ENCODE measurements around the gene FREM2. TPM values are rescaled to one million over a fixed set of nuclear protein-coding genes. Genes with fewer than 3 reads are reported as not detected.

FREM2 gene, protein sequence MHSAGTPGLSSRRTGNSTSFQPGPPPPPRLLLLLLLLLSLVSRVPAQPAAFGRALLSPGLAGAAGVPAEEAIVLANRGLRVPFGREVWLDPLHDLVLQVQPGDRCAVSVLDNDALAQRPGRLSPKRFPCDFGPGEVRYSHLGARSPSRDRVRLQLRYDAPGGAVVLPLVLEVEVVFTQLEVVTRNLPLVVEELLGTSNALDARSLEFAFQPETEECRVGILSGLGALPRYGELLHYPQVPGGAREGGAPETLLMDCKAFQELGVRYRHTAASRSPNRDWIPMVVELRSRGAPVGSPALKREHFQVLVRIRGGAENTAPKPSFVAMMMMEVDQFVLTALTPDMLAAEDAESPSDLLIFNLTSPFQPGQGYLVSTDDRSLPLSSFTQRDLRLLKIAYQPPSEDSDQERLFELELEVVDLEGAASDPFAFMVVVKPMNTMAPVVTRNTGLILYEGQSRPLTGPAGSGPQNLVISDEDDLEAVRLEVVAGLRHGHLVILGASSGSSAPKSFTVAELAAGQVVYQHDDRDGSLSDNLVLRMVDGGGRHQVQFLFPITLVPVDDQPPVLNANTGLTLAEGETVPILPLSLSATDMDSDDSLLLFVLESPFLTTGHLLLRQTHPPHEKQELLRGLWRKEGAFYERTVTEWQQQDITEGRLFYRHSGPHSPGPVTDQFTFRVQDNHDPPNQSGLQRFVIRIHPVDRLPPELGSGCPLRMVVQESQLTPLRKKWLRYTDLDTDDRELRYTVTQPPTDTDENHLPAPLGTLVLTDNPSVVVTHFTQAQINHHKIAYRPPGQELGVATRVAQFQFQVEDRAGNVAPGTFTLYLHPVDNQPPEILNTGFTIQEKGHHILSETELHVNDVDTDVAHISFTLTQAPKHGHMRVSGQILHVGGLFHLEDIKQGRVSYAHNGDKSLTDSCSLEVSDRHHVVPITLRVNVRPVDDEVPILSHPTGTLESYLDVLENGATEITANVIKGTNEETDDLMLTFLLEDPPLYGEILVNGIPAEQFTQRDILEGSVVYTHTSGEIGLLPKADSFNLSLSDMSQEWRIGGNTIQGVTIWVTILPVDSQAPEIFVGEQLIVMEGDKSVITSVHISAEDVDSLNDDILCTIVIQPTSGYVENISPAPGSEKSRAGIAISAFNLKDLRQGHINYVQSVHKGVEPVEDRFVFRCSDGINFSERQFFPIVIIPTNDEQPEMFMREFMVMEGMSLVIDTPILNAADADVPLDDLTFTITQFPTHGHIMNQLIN (N-terminal part only)
- not detected in 5 replicates for total RNA-seq (2022; extraction: Qiagen RNA extraction)

DNA sequence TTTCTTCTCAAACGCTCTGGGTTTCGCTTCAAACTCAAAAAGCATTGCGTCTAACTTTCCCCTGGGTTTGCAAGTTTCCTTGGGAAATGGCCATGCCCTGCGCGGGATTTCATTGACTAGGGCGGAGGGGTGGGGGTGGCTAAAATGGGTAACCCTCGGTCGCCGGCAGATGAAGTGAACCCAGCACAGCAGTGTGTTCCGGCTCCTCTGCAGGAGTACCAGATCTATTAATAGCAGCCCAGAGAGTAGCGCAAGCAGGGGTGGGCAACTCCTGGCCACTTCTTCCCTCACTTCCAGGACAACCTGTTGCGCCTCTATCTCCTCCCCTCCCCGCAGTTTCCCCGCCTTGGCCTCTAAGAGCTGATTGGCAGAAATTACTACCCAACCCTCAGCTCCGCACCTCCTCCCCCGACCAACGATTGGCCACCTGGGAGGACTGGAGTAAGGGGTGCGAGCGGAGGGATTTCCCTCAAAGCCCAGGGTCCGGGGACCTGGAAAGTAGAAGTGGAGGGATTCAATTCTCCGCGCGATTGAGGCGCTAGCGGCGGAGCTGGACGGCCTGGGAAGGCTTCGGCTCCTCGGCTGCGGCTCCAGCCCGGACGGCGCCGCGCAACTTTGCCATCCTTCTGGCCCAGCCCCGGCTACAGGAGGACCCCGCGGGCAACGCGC lies at the start of gene FREM2:
Gene FREM2 (plus strand): TSS at position 501 of the 669 bp plus-strand sequence. CDS start 268 bp downstream, outside the sequence.

Measured in A549 treated with CORT108297 at 1 μM for 4 hours (cell line).